ENCODE results near the gene OXSR1. TPM values are rescaled to one million over a fixed set of nuclear protein-coding genes. Genes with fewer than 3 reads are reported as not detected.

OXSR1 gene
- total and polyA plus RNA-seq, 2 experiments from 2014 or later: 16.0 to 41.1 TPM

GRCh38 chr3:38154033-38154494 lies 11.3 kb upstream of the OXSR1 start:
- Mint-ChIP-seq H3K9me3 (no peaks in the 10 kb centered on the region), H3K27ac (no peak overlapping the region), H3K4me3 (no peak overlapping the region), H3K36me3 (ENCODE audit: low read depth) (no peaks in the 10 kb centered on the region), H3K27me3 (ENCODE audit: insufficient read depth, low read depth, poor library complexity) (peaks cover 3% of the 10 kb centered on the region), H3K4me1 (peaks cover 4% of the 10 kb centered on the region; the same call in 1 of the 3 replicates)
- H3K27me3 ChIP-seq (ENCODE audit: insufficient read depth): no peaks in the 10 kb centered on the region
- no peak overlapping the region for H3K27ac ChIP-seq (ENCODE audit: low read depth)
- no peak overlapping the region for H3K4me3 ChIP-seq
- TF ChIP-seq JUNB (IDR thresholded peaks at IDR 0.05; ENCODE audit: unreplicated experiment): no peak
- TF ChIP-seq, protein P1, sequence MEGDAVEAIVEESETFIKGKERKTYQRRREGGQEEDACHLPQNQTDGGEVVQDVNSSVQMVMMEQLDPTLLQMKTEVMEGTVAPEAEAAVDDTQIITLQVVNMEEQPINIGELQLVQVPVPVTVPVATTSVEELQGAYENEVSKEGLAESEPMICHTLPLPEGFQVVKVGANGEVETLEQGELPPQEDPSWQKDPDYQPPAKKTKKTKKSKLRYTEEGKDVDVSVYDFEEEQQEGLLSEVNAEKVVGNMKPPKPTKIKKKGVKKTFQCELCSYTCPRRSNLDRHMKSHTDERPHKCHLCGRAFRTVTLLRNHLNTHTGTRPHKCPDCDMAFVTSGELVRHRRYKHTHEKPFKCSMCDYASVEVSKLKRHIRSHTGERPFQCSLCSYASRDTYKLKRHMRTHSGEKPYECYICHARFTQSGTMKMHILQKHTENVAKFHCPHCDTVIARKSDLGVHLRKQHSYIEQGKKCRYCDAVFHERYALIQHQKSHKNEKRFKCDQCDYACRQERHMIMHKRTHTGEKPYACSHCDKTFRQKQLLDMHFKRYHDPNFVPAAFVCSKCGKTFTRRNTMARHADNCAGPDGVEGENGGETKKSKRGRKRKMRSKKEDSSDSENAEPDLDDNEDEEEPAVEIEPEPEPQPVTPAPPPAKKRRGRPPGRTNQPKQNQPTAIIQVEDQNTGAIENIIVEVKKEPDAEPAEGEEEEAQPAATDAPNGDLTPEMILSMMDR (conservative IDR thresholded peaks at IDR 0.05; ENCODE audit: low read depth in 2 of 2): no peak
- no peak for TF ChIP-seq CREB1 (CRISPR knock-in tag; IDR thresholded peaks at IDR 0.05; ENCODE audit: low read depth)
- TF ChIP-seq EZH2phosphoT487 (IDR thresholded peaks at IDR 0.05; ENCODE audit: unreplicated experiment): no peak
- TF ChIP-seq POLR2AphosphoS5 (IDR thresholded peaks at IDR 0.05; ENCODE audit: low read depth): no peak
- TF ChIP-seq ZNF331 (CRISPR knock-in tag; IDR thresholded peaks at IDR 0.05; ENCODE audit: low read depth): no peak
- TF ChIP-seq, protein P2, sequence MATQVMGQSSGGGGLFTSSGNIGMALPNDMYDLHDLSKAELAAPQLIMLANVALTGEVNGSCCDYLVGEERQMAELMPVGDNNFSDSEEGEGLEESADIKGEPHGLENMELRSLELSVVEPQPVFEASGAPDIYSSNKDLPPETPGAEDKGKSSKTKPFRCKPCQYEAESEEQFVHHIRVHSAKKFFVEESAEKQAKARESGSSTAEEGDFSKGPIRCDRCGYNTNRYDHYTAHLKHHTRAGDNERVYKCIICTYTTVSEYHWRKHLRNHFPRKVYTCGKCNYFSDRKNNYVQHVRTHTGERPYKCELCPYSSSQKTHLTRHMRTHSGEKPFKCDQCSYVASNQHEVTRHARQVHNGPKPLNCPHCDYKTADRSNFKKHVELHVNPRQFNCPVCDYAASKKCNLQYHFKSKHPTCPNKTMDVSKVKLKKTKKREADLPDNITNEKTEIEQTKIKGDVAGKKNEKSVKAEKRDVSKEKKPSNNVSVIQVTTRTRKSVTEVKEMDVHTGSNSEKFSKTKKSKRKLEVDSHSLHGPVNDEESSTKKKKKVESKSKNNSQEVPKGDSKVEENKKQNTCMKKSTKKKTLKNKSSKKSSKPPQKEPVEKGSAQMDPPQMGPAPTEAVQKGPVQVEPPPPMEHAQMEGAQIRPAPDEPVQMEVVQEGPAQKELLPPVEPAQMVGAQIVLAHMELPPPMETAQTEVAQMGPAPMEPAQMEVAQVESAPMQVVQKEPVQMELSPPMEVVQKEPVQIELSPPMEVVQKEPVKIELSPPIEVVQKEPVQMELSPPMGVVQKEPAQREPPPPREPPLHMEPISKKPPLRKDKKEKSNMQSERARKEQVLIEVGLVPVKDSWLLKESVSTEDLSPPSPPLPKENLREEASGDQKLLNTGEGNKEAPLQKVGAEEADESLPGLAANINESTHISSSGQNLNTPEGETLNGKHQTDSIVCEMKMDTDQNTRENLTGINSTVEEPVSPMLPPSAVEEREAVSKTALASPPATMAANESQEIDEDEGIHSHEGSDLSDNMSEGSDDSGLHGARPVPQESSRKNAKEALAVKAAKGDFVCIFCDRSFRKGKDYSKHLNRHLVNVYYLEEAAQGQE (IDR thresholded peaks at IDR 0.05; ENCODE audit: unreplicated experiment): no peak
- no peak for TF ChIP-seq STAT1 (IDR thresholded peaks at IDR 0.05; ENCODE audit: unreplicated experiment)
- TF ChIP-seq NANOG (IDR thresholded peaks at IDR 0.05; ENCODE audit: borderline replicate concordance): no peak
- no peak for TF ChIP-seq EZH2 (IDR thresholded peaks at IDR 0.05; ENCODE audit: low read depth, unreplicated experiment)
- no peak for TF ChIP-seq ZNF114 (CRISPR knock-in tag; IDR thresholded peaks at IDR 0.05)
- TF ChIP-seq ZNF462 (CRISPR knock-in tag; IDR thresholded peaks at IDR 0.05): no peak
- no peak for TF ChIP-seq ETS1 (IDR thresholded peaks at IDR 0.05)
- H4K20me1 ChIP-seq (replicated peaks; ENCODE audit: insufficient read depth): no peaks in the 10 kb centered on the region
- peaks cover 12% of the 10 kb centered on the region for H3K9me2 ChIP-seq (ENCODE audit: insufficient read depth)
- ATAC-seq (no peak), DNase-seq (ENCODE audit: low spot score) (no peak)
- H2AFZ ChIP-seq: no peak overlapping the region
- no peaks in the 10 kb centered on the region for H3K36me3 ChIP-seq (ENCODE audit: insufficient read depth)
- no peaks in the 10 kb centered on the region for H3K79me2 ChIP-seq (replicated peaks; ENCODE audit: insufficient read depth)
- 0 out of 2 replicates have a peak, but pooled peaks cover 3% of the 10 kb centered on the region for H3F3A ChIP-seq (replicated peaks; ENCODE audit: low read depth)
- H3K4me1 ChIP-seq (ENCODE audit: insufficient read depth): no peaks in the 10 kb centered on the region
- H3K4me2 ChIP-seq: no peak overlapping the region
